Stomach (tissue), 4 donors: ENCODE results near the gene ASAP2.

ENCODE experiments used
- EP300 ChIP-seq: sonication (generic); formaldehyde crosslinking; IDR thresholded peaks from one replicate; pipeline ENCODE4 v1.6.1; 2017; ENCODE audit warnings: antibody characterized with exemption
- POLR2A ChIP-seq, 4 donors: fragments of 450-650 bp; IDR thresholded peaks; one replicate each; pipeline ENCODE4 v1.6.1; 2016; ENCODE audit warnings: antibody characterized with exemption in 4 of 4, control low read depth in 2 of 4, mild to moderate bottlenecking in 1 of 4, moderate library complexity in 1 of 4
- TF ChIP-seq, protein P1 (sequence below), 7 experiments: fragments of 450-650 bp in 4 of 7; fragments of 200-600 bp in 3 of 7; sonication (generic) in 3 of 7; IDR thresholded peaks; one replicate each; pipeline ENCODE4 v1.5.1; 2016 to 2019; ENCODE audit warnings: antibody characterized with exemption in 7 of 7, control low read depth in 2 of 7, mild to moderate bottlenecking in 1 of 7

DNA sequence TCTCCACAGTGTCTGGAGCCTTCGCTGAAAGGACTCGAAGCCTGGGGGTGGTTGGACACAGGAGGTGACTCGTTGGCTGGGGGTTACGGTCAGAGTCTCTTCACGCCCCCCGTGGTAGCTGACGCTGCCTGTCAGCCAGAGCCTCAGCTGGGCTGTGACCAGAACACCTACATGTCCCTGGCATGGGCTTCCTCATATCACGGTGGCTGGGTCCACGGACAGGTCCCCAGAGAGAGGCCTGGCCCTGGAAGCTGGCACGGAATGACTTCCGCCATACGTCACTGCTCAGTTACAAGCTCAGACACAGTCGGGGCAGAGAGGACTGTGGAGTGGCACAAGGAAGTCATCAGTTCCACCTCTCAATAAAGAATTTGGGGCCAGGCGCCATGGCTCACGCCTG, 188.2 kb downstream of the ASAP2 start:
- no peak for TF ChIP-seq EP300
- TF ChIP-seq, protein P1, sequence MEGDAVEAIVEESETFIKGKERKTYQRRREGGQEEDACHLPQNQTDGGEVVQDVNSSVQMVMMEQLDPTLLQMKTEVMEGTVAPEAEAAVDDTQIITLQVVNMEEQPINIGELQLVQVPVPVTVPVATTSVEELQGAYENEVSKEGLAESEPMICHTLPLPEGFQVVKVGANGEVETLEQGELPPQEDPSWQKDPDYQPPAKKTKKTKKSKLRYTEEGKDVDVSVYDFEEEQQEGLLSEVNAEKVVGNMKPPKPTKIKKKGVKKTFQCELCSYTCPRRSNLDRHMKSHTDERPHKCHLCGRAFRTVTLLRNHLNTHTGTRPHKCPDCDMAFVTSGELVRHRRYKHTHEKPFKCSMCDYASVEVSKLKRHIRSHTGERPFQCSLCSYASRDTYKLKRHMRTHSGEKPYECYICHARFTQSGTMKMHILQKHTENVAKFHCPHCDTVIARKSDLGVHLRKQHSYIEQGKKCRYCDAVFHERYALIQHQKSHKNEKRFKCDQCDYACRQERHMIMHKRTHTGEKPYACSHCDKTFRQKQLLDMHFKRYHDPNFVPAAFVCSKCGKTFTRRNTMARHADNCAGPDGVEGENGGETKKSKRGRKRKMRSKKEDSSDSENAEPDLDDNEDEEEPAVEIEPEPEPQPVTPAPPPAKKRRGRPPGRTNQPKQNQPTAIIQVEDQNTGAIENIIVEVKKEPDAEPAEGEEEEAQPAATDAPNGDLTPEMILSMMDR (IDR thresholded peaks at IDR 0.05) = no peak
- no peak for TF ChIP-seq POLR2A (IDR thresholded peaks at IDR 0.05)
